GM19193 (cell line): ENCODE data around the gene RIBC1.

ENCODE experiments used
- POLR2A ChIP-seq: IDR thresholded peaks from 4 replicates; pipeline ENCODE4 v1.6.1; 2011; ENCODE audit not compliant: insufficient read depth, insufficient read length; ENCODE audit errors: extremely low read depth

The RIBC1 gene

GRCh38 chrX:53447441-53447840 is 24.8 kb downstream of the RIBC1 start:
- no peak for TF ChIP-seq POLR2A

GRCh38 chrX:53449632-53450031 is 27.0 kb downstream of the RIBC1 start:
- no peak for TF ChIP-seq POLR2A

- no peak for TF ChIP-seq POLR2A
Observed at GRCh38 chrX:53452812-53453211, 30.1 kb downstream of the RIBC1 start.

GRCh38 chrX:53456254-53456653 is 33.6 kb downstream of the RIBC1 start:
- TF ChIP-seq POLR2A: no peak

GRCh38 chrX:53458082-53458481 is 35.4 kb downstream of the RIBC1 start:
- no peak for TF ChIP-seq POLR2A

GRCh38 chrX:53471346-53471745 is 48.7 kb downstream of the RIBC1 start:
- no peak for TF ChIP-seq POLR2A

GRCh38 chrX:53474707-53475106 is 52.0 kb downstream of the RIBC1 start:
- no peak for TF ChIP-seq POLR2A

- TF ChIP-seq POLR2A: no peak
Observed at GRCh38 chrX:53476371-53476770, 53.7 kb downstream of the RIBC1 start.

GRCh38 chrX:53479301-53479700 is 56.6 kb downstream of the RIBC1 start:
- no peak for TF ChIP-seq POLR2A
